Suprapubic skin (tissue), 4 donors: ENCODE results near the gene PRSS8.

Source experiments
- EP300 ChIP-seq: sonication (generic); formaldehyde crosslinking; IDR thresholded peaks from one replicate; pipeline ENCODE4 v1.6.1; 2017; ENCODE audit warnings: antibody characterized with exemption
- POLR2A ChIP-seq, 2 donors: fragments of 450-650 bp; IDR thresholded peaks; one replicate each; pipeline ENCODE4 v1.6.1; 2017; ENCODE audit warnings: antibody characterized with exemption in 2 of 2, mild to moderate bottlenecking in 2 of 2, moderate library complexity in 2 of 2
- POLR2AphosphoS5 ChIP-seq, 3 donors: sonication (generic); formaldehyde crosslinking; IDR thresholded peaks; one replicate each; pipeline ENCODE4 v1.6.1; 2017; ENCODE audit warnings: antibody characterized with exemption in 3 of 3
- TF ChIP-seq, protein P1 (sequence below), 2 donors: fragments of 200-600 bp in 1 of 2; fragments of 450-650 bp in 1 of 2; sonication (generic) in 1 of 2; IDR thresholded peaks; one replicate each; pipeline ENCODE4 v1.5.1; 2016 to 2019; ENCODE audit warnings: antibody characterized with exemption in 2 of 2, mild to moderate bottlenecking in 1 of 2, moderate library complexity in 1 of 2

DNA sequence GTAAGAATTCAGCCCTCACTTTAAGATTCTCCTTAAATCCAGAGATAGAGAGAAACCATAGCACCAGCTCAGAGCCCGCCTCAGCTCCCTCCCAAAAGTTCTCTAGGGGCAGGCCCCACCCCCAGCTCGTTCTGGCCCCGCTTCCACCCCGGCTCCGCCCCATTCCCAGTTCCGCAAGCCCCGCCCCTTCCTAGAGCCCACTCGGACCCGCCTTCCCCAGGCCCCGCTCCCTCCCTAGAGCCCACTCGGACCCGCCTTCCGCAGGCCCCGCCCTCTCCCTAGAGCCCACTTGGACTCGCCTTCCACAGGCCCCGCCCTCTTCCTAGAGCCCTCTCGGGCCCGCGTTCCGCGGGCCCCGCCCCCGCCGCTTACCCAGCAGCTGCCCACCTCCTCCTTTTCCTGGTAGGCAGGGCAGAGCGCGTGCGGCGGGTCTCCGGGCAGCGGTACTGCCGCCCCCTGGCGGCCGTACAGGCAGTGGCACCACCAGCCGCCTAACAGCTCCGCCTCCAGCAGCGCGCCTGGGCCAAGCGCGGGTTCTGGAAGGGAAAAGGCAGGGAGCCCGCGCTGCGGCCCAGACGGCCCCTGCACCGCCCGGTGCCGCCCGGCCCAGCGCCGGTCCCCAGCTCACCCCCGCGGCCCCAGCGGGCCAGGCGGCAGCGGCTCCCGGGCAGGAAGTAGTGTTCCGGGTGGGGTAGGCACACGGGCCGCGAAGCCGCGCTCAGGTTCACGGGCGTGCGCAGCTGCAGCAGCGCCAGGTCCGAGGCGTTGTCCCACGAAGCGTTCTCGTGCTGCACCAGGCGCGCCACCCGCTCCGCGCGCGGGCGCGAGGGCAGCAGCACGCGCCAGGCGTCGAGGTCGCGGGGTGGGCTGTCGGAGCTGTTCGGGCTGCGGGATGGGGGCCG is 6.8 kb upstream of the PRSS8 start:
- no peak for TF ChIP-seq POLR2A (IDR thresholded peaks at IDR 0.05)
- TF ChIP-seq, protein P1, sequence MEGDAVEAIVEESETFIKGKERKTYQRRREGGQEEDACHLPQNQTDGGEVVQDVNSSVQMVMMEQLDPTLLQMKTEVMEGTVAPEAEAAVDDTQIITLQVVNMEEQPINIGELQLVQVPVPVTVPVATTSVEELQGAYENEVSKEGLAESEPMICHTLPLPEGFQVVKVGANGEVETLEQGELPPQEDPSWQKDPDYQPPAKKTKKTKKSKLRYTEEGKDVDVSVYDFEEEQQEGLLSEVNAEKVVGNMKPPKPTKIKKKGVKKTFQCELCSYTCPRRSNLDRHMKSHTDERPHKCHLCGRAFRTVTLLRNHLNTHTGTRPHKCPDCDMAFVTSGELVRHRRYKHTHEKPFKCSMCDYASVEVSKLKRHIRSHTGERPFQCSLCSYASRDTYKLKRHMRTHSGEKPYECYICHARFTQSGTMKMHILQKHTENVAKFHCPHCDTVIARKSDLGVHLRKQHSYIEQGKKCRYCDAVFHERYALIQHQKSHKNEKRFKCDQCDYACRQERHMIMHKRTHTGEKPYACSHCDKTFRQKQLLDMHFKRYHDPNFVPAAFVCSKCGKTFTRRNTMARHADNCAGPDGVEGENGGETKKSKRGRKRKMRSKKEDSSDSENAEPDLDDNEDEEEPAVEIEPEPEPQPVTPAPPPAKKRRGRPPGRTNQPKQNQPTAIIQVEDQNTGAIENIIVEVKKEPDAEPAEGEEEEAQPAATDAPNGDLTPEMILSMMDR (IDR thresholded peaks at IDR 0.05) = peak; percentile 97 to 99
- peak in 2 of 3 donors; percentile 65 to 68 for TF ChIP-seq POLR2AphosphoS5 (IDR thresholded peaks at IDR 0.05)
- no peak for TF ChIP-seq EP300
